ENCODE results near the gene SLC30A10. TPM values are rescaled to one million over a fixed set of nuclear protein-coding genes. Genes with fewer than 3 reads are reported as not detected.
"Not testable (repeated sequence)": the region's sequence is repeated elsewhere in the genome, so short reads cannot be mapped to it uniquely, and the experiment has no call there.

Gene SLC30A10
- total RNA-seq, 1 donor from 2014 or later: 0.13 TPM

DNA sequence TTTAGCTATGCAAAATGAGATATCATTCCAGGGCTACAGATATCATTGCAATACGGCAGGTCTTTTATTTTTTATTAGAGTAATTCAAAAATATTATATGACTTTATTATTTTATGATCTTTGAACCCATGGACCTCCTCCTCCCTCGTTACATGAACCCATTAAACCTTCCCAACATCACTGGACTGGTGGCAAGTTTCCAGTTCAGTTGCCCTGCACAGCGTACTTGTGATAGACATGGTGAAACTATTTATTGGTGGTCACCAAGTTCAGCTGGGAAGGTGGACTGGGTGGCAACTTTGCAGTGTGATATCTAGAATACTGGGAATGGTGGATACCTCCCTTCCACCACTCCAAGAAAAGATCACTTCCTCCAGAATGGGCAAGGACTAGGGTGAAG is 52.5 kb downstream of the SLC30A10 start:
- H3K4me3 Mint-ChIP-seq (ENCODE audit: unreplicated experiment): no peak overlapping the region
- TF ChIP-seq CTCF (IDR thresholded peaks at IDR 0.05): no peak
- peaks cover 53% of the 10 kb centered on the region for H3K27me3 Mint-ChIP-seq (ENCODE audit: unreplicated experiment)
- H3K9me3 Mint-ChIP-seq (ENCODE audit: unreplicated experiment): no peaks in the 10 kb centered on the region
- DNase-seq (ENCODE audit: extremely low spot score, unreplicated experiment): no peak
- H3K4me1 Mint-ChIP-seq (ENCODE audit: unreplicated experiment): no peaks in the 10 kb centered on the region
- H3K36me3 Mint-ChIP-seq (ENCODE audit: unreplicated experiment): no peaks in the 10 kb centered on the region
- no peak overlapping the region for H3K27ac Mint-ChIP-seq (ENCODE audit: unreplicated experiment)

DNA sequence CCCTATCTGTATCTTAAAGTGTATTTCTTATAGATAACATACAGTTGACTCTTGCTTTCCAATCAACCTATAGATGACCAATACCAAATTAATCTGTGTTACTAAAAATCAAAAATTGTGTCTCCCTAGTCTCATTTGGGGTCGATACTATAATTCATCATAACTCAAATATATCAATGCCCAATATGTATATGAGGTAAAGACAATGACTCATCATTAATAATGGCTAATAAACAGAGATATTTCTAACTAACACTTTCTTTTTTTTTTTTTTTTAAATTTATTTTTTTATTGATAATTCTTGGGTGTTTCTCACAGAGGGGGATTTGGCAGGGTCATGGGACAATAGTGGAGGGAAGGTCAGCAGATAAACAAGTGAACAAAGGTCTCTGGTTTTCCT is 55.8 kb downstream of the SLC30A10 start:
- not testable (repeated sequence) for H3K9me3 Mint-ChIP-seq (ENCODE audit: unreplicated experiment); H3K4me3 Mint-ChIP-seq (ENCODE audit: unreplicated experiment); H3K27ac Mint-ChIP-seq (ENCODE audit: unreplicated experiment); H3K4me1 Mint-ChIP-seq (ENCODE audit: unreplicated experiment); DNase-seq (ENCODE audit: extremely low spot score, unreplicated experiment); H3K36me3 Mint-ChIP-seq (ENCODE audit: unreplicated experiment)
- H3K27me3 Mint-ChIP-seq (ENCODE audit: unreplicated experiment): peaks cover 30% of the 10 kb centered on the region

DNA sequence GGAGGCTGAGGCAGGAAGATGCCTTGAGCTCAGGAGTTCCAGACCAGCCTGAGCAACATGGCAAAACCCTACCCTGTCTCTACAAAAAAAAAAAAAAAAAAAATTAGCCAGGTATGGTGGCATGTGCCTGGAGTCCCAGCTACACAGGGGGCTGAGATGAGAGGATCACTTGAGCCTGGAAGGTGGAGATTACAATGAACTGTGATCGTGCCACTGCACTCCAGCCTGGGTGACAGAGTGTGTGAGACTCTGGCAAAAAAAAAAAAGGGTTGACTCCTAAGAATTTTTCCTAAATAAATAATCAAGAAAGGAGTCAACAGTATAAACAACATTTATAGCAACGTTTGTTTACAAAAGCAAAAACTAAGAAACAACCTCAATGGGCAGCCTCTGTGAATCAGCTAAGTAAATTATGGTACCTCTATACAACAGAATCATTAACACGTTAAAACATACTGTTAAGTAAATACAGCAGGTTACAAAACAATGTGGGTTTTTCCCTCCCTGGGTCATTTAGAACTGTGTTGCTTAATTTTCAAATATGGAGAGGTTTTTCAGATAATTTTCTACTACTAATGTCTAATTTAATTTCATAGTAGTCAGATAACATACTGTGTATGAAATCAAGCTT is 56.8 kb downstream of the SLC30A10 start:
- TF ChIP-seq CTCF (IDR thresholded peaks at IDR 0.05): no peak
- Mint-ChIP-seq H3K36me3 (ENCODE audit: unreplicated experiment) (no peaks in the 10 kb centered on the region), H3K27me3 (ENCODE audit: unreplicated experiment) (peaks cover 28% of the 10 kb centered on the region), H3K4me3 (ENCODE audit: unreplicated experiment) (no peak overlapping the region), H3K9me3 (ENCODE audit: unreplicated experiment) (no peaks in the 10 kb centered on the region), H3K27ac (ENCODE audit: unreplicated experiment) (no peak overlapping the region), H3K4me1 (ENCODE audit: unreplicated experiment) (no peaks in the 10 kb centered on the region)
- DNase-seq (ENCODE audit: extremely low spot score, unreplicated experiment): no peak

DNA sequence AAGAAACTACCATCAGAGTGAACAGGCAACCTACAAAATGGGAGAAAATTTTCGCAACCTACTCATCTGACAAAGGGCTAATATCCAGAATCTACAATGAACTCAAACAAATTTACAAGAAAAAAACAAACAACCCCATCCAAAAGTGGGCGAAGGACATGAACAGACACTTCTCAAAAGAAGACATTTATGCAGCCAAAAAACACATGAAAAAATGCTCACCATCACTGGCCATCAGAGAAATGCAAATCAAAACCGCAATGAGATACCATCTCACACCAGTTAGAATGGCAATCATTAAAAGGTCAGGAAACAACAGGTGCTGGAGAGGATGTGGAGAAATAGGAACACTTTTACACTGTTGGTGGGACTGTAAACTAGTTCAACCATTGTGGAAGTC is 59.7 kb downstream of the SLC30A10 start:
- DNase-seq (ENCODE audit: extremely low spot score, unreplicated experiment); H3K9me3 Mint-ChIP-seq (ENCODE audit: unreplicated experiment); H3K36me3 Mint-ChIP-seq (ENCODE audit: unreplicated experiment); H3K4me3 Mint-ChIP-seq (ENCODE audit: unreplicated experiment); H3K27ac Mint-ChIP-seq (ENCODE audit: unreplicated experiment); H3K4me1 Mint-ChIP-seq (ENCODE audit: unreplicated experiment): not testable (repeated sequence)
- peaks cover 16% of the 10 kb centered on the region for H3K27me3 Mint-ChIP-seq (ENCODE audit: unreplicated experiment)

Other genes with a start within 250 kb of the SLC30A10 start
- gene EPRS1, start 117.9 kb upstream of the SLC30A10 start, total RNA-seq: 158 and 165 TPM in 2 replicates
- 23.3 and 24.6 TPM in 2 replicates for gene BPNT1, start 161.2 kb upstream of the SLC30A10 start, total RNA-seq
- gene IARS2, start 165.6 kb upstream of the SLC30A10 start, total RNA-seq: 65.6 and 67.0 TPM in 2 replicates